TTC549 (cell line): ENCODE data around the gene CYP26A1.

ENCODE experiments used
- FAIRE-seq: peaks from 2 replicates; lab custom pipeline; 2012; peaks lifted over from hg19 to GRCh38; lab: Jason Lieb, UNC

CYP26A1 gene

GRCh38 chr10:93123766-93124165, 50.1 kb downstream of the CYP26A1 start:
- FAIRE-seq = no peak

GRCh38 chr10:93124580-93125318, 51.1 kb downstream of the CYP26A1 start:
- no peak for FAIRE-seq

GRCh38 chr10:93125966-93126365, 52.3 kb downstream of the CYP26A1 start:
- FAIRE-seq = no peak

- no peak for FAIRE-seq
These were observed 52.9 kb downstream of the CYP26A1 start for GRCh38 chr10:93126483-93127052.
